GM18517 (cell line): ENCODE data around the gene SSNA1.

Source experiments
- ATAC-seq: cut with Tn5 transposase; IDR thresholded peaks from one replicate; pipeline ENCODE4 v1.9.1; 2021; ENCODE audit warnings: mild to moderate bottlenecking, moderate library complexity; ENCODE audit not compliant: unreplicated experiment

SSNA1 gene

GRCh38 chr9:137198902-137199283, 10.4 kb downstream of the SSNA1 start:
- ATAC-seq: no peak

- no peak for ATAC-seq
Observed at GRCh38 chr9:137199411-137200121, 11.1 kb downstream of the SSNA1 start.

GRCh38 chr9:137200311-137201204, 12.1 kb downstream of the SSNA1 start, which contains the start of gene TPRN:
Gene TPRN (minus strand): TSS chr9:137200741. CDS start chr9:137200711, 30 bp downstream.
- ATAC-seq: peak; percentile 87

DNA sequence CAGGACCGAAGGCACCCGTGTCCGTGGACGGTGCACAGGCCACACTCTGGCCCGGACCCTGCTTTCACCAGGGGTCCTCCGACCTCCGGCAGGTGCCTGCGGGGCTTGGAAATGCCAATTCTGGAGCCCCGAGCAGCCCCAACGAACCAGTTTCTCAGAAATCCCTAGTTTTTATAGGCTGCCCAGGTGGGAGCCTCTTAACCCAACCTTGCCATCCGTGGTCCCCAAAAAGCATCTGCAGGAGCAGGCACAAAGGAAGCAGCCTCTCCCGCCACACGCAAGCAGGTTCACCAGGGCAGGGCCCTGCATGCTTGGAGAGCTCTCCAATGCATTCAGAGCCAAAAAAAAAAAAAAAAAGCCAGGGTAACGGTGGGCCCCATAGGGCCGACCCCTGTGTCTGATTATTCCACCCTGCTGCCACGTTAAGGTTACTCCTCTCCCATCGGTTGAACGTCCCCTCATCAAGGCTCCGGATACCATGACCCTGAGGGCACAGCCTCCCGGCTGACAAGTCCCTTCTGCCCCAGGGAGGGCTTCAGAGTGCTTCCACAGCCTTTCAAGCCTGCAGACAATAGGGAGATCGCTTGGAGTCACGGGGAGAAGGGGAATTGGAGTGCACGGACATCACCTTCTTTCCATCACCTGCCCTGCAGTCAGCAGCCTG, 12.9 kb downstream of the SSNA1 start:
- ATAC-seq: no peak

DNA sequence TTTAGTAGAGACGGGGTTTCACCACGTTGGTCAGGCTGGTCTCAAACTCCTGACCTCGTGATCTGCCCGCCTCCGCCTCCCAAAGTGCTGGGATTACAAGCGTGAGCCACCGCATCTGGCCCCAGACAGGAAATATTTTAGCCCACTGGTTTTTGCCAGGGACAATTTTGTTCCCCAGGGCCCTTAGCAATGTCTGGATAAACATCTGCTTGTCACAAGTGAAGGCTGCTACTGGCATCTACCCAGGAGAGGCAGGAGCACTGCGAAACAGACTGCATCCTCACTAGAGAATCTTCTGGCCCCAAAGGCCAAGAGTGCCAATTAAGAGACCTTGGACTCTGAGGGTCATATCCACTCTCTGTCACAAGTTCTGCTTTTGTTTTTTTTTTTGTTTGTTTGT, 14.5 kb downstream of the SSNA1 start:
- ATAC-seq: no peak

DNA sequence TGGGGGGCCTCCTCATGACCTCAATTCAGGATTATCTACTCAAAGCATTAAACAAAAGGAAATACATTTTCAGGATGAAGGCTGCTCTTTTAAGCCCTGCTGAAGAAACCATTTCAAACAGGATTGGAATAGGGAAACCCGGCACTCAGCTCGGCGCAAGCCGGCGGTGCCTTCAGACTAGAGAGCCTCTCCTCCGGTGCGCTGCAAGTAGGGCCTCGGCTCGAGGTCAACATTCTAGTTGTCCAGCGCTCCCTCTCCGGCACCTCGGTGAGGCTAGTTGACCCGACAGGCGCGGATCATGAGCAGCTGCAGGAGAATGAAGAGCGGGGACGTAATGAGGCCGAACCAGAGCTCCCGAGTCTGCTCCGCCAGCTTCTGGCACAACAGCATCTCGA, 16.3 kb downstream of the SSNA1 start:
- no peak for ATAC-seq

- ATAC-seq: no peak
Observed at GRCh38 chr9:137205126-137206069, 16.9 kb downstream of the SSNA1 start, which contains the start of the genes NDOR1 and TMEM203. Gene NDOR1 (plus strand): TSS chr9:137205700. CDS start chr9:137205778, 78 bp downstream. Gene TMEM203 (minus strand): TSS chr9:137205648. CDS start chr9:137205414, 234 bp downstream.

GRCh38 chr9:137206602-137207001, 18.1 kb downstream of the SSNA1 start:
- ATAC-seq: no peak

DNA sequence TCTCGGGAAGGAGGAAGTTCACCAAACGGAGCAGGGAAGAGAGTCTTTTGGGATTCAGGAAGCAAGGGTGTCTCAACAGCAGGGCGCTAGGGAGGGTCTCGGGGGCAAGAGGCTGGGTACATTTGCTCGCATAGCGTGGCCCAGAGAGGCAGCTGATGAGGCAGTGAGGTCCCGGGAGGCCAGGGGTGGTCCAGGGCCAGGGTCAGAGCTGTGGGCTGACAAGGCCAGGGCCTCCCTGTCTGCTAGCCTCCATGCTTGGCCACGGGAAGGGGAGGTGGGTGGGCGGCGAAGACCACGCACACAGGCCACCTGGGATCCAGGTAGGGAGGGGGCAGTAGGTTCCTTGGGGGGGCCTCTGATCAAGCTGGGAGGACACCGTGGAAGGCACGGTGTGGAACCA, 23.1 kb downstream of the SSNA1 start:
- ATAC-seq: no peak

DNA sequence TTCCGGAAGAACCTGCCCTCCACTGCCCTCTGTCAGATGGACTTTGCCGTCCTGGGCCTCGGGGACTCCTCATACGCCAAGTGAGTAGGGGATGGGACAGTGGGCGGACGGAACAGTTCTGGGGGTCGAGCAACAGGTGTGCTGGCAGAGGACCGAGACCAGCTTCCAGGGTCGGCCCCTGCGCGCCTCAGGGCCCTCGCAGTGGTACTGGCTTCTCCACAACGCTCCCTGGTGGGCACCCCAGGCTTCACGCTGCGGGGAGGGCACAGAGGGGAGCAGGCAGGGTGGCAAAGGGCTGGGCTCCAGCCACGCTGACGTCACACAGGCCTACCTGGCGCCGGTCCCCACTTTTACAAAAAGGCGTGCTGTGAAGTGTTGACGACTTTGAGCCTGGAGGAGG, 24.0 kb downstream of the SSNA1 start:
- no peak for ATAC-seq

DNA sequence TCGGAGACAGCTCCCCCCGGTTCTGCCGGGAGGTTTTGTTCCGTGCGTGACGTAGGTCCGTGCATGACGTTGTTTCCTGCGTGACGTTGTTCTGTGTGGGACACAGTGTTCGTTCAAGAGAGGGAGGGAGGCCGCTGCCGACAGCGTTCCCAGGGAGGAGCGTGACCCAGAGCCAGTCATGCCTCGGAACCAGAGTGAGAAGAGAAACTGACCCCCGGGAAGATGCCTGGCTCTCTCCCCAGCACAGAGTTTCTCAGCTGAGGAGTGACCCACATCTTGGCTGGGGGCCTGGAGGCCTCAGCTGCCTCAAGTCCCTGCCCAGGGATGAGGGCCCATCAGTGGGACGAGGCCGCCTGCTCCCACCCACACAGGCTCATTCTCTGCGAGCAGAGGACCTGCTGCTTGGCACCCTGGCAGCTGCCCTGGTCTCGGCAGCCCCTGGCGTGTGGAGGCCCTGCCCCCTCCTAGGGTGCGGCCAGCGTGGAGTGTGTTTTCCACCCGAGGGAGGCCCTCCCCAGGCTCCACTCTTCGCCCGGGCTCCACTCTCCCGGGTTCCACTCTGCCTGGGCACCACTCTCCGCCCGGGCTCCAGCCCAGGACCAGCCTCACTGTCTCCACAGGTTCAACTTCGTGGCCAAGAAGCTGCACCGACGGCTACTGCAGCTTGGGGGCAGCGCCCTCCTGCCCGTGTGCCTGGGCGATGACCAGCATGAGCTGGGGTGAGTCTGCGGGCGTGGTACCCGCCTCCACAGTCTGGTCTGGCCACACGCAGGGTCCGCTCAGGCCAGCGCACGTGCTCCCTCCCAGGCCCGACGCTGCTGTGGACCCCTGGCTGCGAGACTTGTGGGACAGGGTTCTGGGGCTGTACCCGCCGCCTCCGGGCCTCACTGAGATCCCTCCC, 24.9 kb downstream of the SSNA1 start:
- no peak for ATAC-seq

GRCh38 chr9:137214620-137215019, 26.1 kb downstream of the SSNA1 start:
- no peak for ATAC-seq

DNA sequence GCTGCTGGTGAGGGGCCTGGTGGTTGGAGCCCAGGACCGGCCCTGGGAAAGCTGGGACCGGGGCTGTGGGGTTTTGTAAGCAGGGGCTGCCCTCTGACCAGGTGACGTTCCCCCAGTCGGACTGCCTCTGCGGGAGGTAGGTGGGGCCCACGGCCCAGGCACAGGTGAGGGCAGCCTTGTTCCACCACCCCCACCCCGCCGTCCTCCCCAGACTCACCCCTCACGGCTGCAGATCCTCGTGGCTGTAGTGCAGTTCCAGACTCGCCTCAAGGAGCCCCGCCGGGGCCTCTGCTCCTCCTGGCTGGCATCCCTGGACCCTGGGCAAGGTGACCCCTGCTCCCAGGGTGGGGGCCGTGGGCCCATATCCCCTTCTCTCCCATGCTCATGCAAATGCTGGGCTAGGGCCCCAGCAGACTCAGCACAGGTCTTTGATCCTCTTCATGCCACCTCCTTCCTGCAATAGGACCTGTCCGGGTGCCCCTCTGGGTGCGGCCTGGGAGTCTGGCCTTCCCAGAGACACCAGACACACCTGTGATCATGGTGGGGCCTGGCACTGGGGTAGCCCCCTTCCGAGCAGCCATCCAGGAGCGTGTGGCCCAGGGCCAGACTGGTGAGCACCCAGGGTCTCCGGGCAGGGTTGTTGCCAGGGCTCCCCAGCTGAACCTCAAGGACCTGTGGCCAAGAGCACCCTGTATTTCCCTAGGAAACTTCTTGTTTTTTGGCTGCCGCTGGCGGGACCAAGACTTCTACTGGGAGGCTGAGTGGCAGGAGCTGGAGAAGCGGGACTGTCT, 26.9 kb downstream of the SSNA1 start:
- no peak for ATAC-seq

- no peak for ATAC-seq
Observed at GRCh38 chr9:137216188-137216965, 27.9 kb downstream of the SSNA1 start.

DNA sequence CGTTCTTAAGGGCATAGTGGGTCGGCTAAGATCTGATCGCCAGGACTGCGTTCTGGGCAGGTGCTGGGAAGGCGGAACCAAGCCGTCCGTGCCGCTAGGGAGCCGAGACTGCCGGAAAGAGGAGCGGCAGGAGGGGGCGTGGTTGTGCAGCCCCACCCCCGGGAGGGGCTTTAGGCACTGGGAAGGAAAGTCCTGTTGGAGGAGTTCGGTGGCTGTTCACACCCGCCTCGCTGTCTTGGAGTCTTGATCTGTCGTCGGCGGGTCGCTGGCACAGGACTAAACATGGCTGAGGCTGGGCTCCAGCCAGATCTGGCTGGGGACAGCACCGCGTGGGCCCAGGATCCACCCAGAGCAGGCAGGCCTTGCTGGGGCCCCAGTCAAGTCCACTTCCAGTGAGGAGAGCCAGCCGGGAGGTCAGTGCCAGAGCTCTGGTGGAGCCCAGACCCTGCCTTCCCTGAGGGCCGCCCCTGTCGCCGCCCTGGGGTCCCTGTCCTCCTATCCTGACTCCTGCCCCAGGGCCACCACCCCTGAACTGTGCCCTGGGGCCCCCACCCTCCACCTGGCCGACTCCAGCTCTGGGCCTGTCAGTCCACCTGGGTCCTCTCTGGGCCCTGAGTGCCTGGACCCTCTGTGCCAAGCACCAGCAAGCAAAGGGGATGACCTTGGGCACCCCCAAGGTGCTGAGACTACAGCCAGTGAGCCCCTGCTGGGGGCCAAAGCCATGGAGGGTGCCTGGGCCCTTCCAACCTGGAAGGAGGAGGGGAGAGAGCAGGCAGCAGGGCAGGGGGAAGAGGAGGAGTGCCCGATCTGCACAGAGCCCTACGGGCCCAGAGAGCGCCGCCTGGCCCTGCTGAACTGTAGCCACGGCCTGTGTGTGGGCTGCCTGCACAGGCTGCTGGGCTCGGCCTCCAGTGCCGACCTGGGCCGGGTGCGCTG, 29.1 kb downstream of the SSNA1 start:
- ATAC-seq: no peak

GRCh38 chr9:137218212-137218753, 29.8 kb downstream of the SSNA1 start:
- no peak for ATAC-seq
